HG03025 (cell line): ENCODE data around the gene ASTL.

Source experiments
- ATAC-seq: cut with Tn5 transposase; IDR thresholded peaks from one replicate; pipeline ENCODE4 v1.9.1; 2021; ENCODE audit warnings: mild to moderate bottlenecking, moderate library complexity; ENCODE audit not compliant: unreplicated experiment, low FRiP score

ASTL gene

GRCh38 chr2:96115631-96116423, 22.5 kb downstream of the ASTL start:
- no peak for ATAC-seq

DNA sequence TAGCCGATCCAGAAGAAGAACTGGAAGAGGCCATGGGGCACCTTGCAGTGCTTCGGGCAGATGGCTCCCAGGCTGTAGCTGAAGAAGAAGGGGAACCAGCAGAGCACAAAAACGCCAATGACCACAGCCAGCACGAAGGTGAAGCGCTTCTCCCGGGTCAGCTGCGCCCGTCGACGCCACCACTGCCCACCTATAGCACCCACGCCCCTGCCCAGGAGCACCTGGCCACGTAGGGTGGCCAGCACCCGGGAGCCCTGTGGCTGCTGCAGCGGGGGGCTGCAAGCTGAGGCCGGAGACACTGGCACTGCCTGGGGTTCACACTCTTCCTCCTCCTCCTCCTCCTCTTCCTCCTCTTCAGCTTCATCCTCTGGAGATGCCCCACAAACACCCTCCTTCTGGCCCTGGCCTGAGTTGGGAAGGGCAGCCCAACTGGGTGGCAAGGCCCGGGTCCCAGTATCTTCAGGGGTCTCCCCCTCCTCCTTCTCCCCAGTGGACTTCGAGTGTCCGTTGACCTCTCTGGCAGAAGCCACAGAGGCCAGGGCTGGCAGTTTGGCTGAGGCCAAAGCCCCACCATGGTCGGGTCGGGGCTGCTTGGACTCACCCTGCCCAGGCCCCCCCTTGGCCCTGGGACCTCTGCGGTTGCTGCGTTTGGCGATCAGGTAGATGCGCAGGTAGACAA, 23.3 kb downstream of the ASTL start:
- ATAC-seq, result no peak

DNA sequence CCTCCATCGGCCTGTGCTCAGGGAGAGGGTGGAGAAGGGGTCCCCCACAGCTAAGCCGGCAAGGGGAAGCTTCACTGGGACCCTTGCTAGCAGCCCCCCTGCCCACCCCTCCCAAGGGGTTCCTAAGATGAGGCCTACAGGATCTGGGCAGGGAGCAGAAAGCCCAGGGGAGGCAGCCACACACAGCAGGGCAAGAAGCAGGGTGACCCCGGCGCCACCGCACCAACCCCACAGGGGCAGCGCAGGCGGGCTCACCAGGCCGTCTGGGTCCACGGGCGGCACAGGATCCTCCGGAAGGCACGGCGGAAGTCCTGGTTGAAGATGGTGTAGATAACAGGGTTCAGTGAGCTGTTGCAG, 23.8 kb downstream of the ASTL start:
- ATAC-seq, result no peak

DNA sequence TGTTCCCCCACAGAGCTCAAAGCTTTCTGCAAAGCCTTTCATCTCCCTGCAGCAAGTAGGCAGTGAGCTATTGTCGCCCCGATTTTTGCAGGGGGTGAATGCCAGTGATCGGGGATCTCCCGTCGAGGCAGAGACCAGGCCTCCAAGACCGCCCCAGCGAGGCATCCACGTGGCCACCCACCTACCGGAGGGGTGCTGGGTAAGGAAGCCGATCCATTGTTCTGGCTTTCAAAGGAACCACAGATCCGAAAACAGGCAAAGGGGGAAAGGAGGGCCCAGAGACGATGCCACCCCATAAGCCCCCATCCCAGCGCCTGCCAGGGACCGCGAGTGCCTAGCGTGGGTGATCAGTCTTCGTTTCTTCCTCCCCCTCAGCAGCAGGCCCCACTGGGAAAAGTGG, 24.4 kb downstream of the ASTL start:
- ATAC-seq, result no peak

GRCh38 chr2:96113367-96113677, 25.0 kb downstream of the ASTL start:
- no peak for ATAC-seq

GRCh38 chr2:96112501-96113366, 25.6 kb downstream of the ASTL start:
- ATAC-seq, result no peak

DNA sequence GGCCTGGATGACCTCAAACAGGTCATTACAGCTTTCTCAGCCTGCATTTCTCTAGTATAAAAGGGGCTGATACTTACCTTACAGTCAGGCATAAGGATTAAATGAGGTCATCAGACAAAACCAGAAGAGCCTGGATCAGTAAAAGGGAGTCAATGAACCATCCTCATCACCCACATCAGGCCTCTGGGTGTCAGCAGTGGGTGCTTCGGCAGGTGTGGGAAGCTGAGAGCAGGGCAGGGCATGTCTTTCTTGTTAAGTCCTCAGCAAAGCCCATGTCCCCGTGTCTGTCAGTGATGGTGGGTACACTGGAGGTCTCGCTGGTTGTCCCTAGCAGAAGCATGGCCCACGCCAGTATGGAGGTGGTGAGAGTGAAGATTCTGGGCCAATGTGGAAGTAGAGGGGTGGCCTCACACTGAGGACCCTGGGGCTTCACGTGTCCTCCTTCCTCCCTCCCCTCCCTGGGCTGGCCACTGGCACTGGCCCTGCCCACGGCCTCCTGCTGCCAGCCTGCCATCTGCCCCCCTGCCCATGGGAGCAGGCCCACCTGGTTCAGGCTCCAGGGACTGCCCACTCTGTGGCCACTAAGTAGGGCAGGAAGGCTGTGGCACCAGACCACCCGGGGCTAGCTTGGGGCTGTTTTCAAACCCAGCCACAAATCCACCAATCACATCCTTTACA, 26.3 kb downstream of the ASTL start:
- ATAC-seq, result no peak

GRCh38 chr2:96111257-96111640, 27.1 kb downstream of the ASTL start:
- no peak for ATAC-seq

- ATAC-seq, result no peak
These were observed 27.6 kb downstream of the ASTL start for GRCh38 chr2:96110621-96111256.

- no peak for ATAC-seq
These were observed 28.3 kb downstream of the ASTL start for GRCh38 chr2:96109931-96110511.

DNA sequence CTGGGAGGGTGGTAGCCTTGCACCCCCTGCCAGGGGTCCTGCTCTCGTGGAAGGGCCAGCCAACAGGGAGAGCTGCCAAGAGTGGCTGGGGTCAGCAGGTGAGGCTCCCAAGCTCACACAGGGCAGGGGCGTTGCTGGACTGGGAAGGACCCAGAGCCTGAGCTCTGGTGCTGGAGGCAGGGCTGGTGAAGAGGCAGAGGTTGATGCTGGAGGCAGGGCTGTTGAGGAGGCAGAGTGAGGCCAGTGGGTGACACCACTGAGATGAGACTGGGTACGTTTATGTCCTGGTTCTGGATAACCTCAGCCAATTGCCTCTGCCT, 29.0 kb downstream of the ASTL start:
- no peak for ATAC-seq

DNA sequence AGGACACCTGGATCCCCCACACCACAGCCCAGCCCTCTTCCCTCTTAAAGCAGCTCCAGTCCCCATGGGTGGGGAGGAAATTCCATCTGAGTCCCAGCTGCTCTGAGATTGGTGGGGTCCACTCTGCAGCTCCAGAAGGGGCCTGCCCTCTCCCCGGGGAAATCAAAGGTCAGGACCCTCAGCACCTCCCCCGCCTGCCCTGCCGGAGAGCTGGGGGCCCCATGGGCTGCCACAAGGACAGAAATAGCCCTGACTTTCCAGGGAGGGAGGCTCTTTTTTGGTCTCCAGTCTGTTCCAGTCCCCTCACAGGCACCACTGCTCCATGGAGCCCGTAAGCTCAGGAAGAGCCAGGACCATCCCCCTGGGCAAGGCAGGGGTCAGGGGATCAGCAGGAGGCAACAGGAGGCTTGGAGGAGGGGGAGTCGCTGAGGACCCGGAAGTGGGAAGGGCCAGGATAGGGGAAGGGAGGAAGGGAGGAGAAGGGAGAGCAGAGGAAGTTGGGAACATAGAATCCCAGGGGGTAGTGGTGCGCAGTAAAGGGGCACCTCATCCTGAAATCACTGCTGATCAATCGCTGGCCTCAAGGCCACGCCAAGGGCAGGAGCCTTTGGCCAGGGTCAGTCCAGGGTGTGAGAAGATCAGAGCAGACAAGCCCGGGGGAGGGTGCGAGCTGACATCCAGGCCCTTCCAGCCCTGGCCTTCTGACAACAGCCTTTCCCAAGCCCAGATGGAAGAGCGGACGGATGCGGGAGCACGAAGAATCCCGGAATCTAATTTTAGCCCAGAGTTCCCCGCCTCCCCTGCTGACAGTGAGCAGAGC, 29.6 kb downstream of the ASTL start:
- no peak for ATAC-seq

GRCh38 chr2:96108151-96108540, 30.2 kb downstream of the ASTL start:
- ATAC-seq, result no peak

DNA sequence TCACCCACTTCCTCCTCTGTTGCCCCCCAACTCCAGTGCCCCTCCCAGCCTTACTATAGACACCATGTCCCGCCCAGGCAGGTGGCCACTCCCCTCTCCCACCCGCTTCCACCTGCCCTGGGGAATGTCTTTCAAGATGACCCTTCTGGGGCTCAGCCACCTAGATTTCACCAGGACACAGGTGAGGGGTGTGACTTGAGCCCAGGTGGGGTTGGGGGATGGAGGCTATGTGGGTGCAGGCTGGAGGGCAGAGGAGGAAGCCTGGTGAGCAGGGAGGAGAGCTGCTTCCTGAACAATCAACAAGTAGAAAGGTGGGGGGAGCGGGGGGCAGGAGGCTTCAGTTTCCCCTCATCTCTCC, 30.6 kb downstream of the ASTL start:
- ATAC-seq, result no peak

DNA sequence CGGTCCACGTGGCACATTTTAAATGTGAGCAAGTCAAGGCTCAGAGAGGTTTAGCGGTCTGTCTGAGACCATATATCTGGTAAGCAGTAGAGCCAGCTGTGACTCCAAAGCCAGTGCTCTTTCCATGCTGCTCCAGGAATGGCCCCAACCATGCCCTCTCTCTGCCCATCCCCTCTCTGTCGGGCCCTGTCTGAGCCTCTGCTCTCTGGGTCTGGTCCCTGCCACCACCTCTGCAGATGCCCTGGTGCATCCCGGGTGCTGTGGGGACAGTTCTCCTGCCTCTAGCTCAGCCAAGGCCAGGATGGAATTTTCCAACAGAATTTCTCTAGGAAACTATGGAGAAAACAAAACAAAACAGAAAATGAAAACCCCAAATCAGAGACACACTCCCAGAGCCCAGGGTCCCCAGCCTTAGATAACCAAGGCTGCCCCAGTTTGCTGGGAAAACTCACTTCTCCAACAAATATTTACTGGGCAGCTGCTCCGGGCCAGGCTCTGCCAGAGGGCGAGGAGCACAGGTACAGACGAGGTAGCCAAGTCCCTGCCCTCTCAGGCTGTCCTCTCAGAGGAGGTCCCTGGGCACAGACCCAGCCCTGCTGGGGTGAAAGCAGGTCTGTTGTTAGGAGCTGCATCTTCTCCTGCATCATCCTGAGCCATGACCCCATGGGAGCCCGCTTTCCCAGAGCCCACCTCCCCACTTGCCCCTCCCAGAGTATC, 31.2 kb downstream of the ASTL start:
- ATAC-seq, result no peak

GRCh38 chr2:96105994-96106715, 32.1 kb downstream of the ASTL start:
- no peak for ATAC-seq

DNA sequence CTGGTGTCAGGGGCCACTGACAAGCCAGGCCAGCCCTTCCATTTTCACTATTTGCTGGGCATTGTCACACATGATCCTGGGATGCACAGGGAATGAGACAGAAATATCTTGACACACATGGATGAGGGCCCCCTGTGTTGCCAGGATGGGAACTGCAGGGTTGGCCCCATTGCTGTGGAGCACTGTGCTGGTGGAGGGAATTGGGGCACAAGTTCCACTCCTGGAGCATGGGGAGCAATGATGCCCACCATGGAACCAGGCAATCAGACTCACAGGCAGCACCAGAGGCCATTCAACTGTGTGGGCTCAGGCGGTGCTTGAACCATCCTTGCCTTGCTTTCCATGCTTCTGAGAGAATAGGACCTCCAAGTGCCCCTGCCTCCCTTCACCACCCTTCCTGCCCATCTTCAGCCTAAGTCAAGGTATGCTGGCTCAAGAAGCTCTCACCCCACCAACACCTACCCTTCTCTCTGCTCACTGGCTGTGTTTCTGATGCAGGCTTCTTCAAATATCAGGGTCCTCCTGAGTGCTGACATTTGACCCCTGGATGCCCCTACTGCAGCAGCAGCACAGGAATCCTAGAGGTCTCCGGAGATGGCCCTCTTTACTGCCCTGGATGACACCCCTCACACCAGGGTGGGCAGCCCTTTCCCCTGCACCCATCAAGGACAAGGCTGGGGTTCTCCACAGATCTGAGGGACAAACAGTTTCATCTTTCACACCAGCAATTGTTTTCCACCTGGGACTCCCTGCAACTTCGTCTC, 33.0 kb downstream of the ASTL start:
- ATAC-seq, result no peak

- no peak for ATAC-seq
These were observed 33.8 kb downstream of the ASTL start for GRCh38 chr2:96104487-96104861.
